Measurements from ENCODE around the gene LAPTM5.

Gene LAPTM5

DNA sequence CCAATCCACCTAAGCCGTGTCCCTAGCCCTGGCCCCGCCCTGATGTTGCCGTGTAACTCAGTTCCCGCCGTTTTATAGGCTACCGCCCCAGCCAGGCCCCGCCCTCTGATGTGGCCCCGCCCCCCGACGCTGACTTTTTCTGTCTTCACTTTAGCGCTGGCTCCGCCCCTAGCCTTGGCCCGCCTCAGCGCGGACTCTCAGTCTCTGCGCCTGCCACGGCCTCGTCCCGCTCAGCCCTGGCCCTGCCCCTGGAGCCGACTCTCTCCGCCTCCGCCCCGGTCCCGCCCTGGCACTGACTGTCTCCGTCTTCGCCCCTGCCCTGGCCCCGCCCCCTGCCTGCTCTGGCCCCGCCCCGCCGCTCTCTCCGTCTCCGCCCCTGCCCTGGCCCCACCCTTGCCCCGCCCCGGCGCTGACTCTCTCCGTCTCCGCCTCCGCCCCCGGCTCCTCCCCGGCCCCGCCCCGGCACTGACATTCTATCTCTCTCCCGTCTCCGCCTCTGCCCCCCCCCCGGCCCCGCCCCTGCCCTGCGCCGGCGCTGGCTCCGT, 39.4 kb downstream of the LAPTM5 start:
- DNase-seq (ENCODE audit: low read depth, low spot score): no peak

DNA sequence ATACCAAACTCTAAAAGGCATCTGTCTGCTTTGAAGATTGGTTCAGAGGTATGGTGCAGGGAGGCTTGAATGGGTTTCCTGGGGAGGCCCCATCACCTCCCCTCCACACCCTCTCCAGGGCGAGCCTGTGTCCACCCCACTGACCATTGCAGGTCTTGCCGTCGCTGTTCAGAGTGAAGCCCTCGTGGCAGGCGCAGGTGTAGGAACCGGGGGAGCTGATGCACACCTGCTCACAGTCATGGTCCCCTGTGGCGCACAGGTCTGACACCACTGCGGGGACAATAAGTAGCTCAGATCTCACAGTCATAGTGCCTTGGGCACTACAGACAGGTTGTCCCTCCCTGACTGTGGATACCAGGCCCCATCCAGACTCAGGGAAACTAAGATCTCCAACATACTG, 40.9 kb downstream of the LAPTM5 start:
- no peak for DNase-seq (ENCODE audit: low read depth, low spot score)

DNA sequence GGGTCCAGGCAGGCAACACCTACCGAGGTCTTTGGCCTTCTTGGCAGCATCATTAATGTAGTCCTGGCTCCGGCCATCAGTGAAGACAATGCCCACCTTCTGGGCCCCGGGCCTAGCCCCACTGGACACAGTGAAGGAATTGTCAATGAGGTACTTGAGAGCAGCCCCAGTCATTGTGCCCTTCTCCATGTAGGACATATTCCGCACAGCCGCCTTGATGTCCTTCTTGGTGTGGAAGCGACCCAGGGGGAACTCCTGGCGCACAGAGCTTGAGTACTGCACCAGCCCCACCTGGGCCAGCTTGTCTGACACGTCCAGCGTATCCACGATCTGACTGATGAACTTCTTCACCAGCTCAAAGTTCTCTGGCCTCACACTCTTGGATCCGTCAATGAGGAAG, 41.7 kb downstream of the LAPTM5 start:
- no peak for DNase-seq (ENCODE audit: low read depth, low spot score)

DNA sequence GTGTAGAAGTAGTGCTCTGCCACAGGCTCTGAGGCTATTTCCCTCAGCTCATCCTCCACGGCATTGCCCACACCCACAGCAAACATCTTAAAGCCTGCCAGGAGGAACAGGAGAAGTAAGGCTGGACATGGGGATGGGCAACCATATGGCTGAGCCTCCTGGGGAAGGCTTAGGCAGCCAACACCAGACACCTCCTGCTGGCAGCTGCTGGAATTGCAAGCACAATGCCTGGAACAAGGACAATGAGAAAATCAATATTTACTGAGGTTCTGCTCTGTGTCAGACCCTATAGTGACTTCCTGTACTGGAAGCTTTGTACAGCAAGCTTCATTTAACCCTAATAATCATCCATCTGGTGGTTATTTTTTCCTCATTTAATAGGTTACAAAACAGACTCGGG, 42.4 kb downstream of the LAPTM5 start:
- DNase-seq (ENCODE audit: low read depth, low spot score): no peak

DNA sequence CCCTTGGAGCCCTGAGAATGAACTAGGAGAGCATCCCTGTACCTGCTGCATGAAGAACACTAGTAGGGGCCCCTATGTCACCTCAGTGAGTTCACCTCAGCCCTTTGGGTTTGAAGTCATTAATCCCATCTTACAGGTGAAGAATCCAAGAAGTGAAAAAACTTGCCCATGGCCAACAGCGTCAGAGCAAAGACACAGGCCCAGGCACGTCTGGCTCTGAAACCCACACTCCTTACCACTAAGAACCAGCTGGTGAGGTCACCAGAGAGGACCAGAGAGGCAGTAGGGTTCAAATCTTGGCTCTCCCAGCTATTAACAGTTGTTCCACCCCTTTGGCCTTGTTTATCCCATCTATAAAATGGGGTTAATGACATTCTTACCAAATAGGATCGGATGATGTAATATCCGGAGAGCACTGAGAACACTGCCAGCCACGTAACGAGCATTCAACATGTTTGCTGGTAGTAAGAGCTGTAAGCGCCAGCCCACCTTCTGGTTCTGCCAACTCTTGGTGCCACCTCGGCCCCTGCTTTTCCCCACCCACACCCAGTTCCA, 43.0 kb downstream of the LAPTM5 start:
- no peak for DNase-seq (ENCODE audit: low read depth, low spot score)

DNA sequence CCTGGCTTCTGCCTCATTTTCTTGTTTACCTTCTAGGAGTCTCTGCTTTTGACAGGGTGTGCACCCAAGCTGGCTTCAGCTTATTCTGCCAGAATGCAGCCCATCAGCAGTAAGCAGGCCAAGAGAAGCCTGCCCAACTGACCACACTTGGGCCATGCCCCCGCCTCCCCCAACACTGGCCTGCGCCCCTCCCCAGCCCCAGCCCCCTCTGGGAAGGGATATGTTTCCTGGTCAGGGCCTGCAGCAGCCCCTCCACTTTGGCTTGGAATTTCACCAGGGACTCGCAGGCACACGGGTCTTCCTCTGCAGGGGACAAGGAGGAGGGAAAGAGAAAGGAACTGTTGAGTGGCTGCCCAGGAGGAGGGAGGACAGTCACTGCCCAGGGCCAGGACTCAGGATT, 43.5 kb downstream of the LAPTM5 start:
- DNase-seq (ENCODE audit: low read depth, low spot score): no peak

DNA sequence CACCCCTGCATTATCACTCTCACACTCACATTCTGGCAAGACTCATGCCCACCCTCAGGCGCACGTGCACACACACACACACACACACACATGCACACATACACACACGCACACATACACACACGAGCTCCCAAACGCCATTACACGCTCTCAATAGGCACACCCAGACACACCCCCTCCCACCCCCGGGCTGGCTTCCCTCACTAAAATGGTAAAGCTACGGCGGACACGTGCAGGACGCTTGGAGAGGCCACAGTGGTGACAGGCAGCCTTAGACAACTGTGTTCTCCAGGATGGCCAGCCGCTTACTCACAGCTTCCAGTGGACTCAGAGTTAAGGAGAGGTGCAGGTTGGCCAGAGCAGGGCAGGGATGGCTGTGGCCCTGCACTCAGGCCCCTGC, 44.3 kb downstream of the LAPTM5 start:
- DNase-seq (ENCODE audit: low read depth, low spot score): no peak

DNA sequence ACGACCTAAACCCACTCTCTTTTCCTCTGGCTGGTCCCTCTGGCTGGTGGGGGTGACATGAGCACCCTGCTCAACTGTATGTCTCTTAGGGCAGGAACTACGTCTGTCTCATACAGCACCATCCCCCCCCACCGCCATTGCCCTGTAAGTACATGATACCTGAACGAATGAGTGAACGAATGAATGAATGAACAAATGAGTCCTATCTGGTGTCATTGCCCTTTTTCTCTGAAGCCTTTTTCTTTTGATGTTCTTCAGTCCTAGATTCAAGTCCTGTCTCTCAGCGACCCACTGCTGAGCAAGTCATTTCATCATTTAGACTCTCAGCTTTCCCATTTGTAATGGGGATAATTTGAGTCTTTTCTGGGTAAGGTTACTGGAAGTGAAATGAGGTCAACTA, 45.0 kb downstream of the LAPTM5 start:
- DNase-seq (ENCODE audit: low read depth, low spot score): no peak

DNA sequence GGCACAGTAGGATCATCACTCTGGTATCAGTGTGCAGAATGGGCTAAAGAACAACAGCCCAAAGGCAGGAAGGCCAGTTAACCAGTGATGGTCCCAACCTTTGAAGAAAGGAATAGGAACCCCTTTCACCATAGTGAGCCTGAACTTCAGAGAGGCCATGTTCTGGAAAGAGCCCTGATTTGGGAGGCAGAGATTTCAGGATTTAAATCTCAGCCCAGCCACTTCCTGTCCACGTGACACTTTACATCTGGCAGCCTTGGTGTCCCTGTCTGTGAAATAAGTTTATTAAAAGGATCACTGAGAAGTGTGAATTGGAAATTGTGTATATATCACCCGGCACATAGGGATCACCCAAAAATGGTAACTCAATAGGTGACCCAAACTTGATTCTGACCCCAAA, 47.2 kb downstream of the LAPTM5 start:
- no peak for DNase-seq (ENCODE audit: low read depth, low spot score)

DNA sequence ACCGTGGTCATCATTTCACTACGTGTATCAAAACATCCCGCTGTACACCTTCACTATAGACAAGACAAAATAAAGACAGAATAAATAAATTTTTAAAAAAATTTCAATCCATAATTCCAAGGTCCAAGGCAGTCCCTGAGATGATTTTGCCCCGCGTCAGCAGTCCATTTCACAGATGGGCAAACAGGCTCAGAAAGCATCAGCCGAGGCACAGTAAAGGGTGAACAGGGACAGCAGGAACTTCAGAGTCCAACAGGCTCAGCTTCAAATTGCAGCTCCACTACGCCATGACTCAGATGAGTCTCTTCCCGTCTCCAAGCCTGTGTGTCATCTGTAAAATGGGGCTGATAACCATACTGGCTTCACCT, 49.2 kb downstream of the LAPTM5 start:
- DNase-seq (ENCODE audit: low read depth, low spot score): no peak

DNA sequence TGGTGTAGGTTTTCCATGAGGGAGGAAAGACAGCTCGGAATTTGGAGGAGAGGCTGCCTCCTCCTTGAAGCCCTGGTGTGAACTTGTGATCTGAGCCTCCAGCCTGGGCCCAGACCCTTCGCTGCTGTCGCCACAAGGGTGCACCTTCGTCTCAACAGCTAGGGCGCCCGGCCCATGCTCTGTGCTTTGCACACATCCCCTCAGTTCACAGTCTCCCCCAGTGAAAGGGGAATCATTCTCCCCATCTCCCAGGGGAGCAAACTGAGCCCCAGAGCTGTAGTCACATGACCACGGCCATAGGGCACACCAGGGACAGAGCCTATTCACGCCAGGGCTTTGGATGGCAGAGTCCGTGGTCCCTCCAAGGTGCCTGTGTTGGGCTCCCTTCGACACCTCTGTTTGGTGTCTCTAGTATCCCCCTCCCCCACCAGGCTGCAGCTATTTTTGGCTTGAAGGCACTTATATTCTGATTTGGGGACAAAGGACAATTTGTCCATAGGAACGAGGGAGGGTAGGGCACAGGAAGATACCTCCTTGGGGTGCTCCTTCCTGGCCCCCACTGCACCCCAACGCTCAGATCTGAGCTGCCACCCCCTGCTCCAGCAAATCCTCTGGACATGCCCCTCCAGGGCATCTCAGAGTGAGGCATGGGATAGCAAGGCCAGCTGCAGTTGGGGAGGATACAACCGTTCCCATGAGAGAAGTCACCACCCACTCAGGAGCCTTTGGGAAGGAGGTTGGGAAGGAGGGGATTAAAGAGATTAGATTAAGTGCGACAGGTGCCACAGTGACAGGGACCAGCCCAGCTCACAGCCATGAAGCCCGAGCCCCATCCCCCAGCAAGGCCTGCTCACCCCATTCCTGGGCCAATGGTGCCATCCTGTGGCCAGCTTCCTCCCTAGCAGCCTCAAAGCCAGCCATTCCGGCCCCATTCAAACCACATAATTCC, 49.9 kb downstream of the LAPTM5 start:
- no peak for DNase-seq (ENCODE audit: low read depth, low spot score)

DNA sequence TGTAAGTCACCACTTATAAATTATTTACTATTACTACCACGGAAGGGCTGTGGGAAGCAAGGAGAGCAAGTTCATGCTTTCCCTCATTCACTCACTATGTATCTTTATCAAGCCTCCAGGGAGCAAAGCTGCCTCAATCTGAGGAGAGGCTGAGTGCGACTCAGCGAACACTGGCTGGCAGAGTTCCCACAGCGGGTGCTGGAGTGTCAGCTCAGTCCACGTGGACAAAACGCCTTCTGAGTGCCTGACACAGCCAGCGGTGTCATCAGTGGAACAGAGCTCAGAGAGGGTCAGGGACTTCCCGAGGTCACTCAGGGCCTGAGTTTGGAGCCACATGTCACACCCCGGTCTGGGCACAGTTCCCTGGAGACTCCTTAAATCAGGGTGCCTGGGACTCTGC, 51.0 kb downstream of the LAPTM5 start:
- no peak for DNase-seq (ENCODE audit: low read depth, low spot score)

DNA sequence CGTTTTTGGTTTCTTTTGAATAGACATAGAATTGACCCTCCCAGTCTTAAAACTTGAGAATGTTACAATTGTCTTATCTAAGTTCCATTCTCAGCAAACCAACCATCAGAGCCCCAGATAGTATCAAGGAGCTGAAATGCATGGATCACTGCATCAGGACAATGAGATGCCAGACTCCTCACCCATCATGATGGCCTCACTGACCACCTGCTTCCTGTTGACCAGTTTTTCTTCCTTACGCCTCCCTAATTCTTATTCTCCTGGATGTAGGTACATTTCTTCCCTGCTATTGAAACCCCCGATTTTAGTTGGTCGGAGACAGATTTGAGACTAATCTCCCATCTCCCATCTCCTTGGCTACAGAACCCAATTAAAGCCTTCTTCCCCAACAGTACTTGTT, 51.9 kb downstream of the LAPTM5 start:
- no peak for DNase-seq (ENCODE audit: low read depth, low spot score)

DNA sequence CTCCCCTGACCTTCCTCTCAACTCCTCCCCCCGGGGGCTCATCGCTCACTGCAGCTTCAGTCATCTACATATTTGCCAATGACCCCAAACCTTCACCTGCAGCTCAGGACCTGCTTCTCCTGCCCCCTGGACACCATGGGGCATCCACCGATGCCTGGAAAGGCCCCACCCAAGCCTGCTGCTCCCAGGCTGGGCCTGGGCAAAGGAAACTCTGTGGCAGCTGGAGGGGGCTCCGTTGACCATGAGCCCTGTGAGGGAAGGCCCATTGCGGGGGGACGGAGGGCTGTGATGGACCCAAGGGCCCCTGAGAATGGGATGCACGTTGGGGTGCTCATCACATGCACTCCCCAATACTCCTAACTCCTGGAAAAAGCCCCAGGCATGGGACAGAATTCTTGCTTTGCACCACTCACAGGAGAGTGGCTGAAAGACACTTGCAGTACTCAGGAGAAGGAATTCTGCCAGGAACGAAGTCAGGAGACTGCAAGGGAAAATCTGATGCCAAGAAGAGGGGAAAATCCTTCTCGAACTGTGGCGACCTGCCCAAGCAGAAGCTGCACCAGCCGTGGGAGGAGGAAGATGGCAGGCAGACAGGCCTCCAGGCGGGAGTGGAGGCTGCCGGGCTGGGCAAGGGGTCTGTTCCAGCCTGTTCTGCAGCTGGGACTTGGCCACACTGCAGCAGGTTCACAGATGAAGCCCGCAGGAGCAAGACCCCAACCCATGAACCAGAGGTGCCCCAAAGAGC, 52.6 kb downstream of the LAPTM5 start:
- no peak for DNase-seq (ENCODE audit: low read depth, low spot score)

DNA sequence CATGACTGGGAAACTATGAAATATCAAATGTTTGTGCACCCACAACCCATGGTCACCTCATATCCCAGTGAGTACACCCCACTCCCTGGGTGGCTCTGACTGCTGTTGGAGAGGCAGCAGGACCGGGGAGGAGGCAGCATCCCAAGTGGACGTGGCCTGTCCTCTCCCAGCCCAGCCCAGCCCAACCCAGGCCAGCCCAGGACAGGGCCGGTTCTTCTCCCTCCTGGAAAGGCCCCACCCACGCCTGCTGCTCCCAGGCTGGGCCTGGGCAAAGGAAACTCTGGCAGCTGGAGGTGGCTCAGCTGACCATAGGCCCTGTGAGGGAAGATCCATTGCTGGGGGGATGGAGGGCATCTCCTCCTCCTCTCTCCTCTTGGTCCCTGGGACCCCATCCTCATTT, 53.3 kb downstream of the LAPTM5 start:
- no peak for DNase-seq (ENCODE audit: low read depth, low spot score)

DNA sequence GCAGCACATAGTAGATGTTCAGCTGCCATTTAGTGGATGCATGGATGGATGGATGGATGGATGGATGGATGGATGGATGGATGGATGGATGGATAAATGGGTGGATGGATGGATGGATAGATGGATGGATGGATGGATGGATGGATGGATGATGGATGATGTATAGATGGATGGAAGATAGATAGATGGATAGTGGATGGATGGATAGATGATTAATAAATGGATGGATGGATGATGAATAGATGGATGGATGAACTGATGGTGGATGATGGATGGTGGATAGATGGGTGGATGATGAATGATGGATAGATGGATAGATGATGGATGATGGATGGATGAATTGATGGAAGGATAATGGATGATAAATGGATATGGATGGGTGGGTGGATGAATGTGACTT, 54.8 kb downstream of the LAPTM5 start:
- DNase-seq (ENCODE audit: low read depth, low spot score): no peak

DNA sequence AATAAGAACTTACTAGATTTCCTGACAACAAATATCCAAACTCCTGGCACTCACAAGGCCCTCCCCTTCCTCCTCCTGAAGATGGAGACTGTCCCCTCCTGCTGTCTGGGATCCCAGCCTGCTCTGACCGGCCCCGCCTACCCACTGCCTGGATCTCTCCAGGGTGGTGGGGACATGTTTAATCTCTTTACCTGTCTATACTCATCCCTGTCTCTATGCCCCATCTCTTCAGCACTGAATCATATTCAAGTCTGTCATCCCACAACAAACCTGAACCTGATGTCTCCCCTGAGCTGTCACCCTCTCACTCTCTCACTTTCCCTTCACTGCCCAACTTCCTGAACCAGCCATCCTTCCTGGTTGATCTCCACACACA, 56.3 kb downstream of the LAPTM5 start:
- no peak for DNase-seq (ENCODE audit: low read depth, low spot score)

DNA sequence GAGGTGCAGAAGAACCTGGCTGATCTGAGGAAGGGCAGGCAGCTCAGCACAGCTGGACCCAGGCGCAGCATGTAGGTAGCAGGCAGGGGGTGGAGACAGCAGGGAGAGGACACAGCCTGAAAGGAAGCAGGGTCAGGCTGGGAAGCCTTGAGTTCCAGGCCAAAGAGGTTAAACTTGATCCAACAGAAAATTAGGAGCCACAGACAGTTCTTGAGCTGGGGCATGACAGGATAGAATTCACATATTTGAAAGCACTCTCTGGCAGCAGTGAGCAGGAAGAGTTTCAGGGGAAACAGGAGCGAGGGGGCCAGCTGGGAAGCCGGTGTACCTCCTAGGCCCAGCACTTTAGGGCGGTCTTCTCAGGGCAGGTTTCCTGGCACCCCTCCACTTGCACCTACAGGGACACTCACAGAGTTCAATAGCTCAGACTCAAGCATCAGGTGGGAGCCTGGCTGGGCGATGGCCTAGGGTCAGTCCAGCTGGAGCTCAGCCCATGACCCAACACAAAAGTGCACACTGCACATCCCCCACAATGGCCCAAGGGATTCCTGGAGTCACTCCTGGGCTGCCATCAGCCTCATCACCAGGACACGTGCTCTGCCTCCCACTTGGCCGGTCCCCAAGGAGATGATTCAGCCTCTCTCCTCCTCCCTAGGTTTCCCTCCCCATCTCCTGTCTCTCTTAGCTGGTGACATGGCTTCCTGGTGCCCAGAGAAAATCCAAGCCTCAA, 56.9 kb downstream of the LAPTM5 start:
- DNase-seq (ENCODE audit: low read depth, low spot score): no peak

DNA sequence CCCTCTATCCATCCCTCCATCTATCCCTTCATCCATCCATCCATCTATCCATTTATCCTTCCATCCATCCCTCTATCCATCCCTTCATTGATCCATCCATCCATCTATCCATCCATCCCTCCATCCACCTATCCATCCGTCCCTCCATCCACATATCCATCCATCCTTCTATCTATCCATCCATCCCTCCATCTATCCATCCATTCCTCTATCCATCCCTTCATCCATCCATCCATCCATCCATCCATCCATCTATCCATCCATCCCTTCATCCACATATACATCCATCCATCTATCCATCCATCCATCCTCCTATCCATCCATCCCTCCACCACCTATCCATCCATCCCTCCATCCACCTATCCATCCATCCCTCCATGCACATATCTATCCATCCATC, 57.8 kb downstream of the LAPTM5 start:
- no peak for DNase-seq (ENCODE audit: low read depth, low spot score)

DNA sequence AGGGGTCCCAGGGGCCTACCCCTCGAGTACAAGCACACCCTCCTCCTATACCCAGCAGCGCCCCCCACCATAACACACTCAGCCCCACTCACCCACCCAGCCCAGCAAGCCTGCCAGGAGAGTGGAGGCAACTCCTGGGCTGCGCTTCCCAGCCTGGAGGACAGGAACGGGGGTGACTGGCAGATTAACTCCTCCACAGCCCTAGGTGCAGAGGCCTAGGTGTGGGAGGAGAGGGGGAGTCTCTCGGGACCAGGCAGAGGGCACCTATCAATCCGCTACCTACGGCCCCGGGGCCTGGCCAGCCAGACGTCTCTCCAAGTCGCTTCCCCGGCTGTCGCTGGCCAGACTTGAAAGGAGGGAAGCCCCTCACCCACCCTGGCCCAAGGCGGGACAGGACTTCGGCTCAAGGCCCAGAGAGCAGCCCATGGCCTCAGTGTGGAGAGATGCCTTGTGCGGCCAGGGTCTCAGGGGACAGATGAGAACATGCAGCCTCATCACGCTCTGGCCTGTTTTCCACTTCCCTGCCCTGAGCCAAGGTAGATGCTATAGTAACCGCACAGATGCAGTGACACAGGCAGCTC, 59.1 kb downstream of the LAPTM5 start:
- DNase-seq (ENCODE audit: low read depth, low spot score): no peak

DNA sequence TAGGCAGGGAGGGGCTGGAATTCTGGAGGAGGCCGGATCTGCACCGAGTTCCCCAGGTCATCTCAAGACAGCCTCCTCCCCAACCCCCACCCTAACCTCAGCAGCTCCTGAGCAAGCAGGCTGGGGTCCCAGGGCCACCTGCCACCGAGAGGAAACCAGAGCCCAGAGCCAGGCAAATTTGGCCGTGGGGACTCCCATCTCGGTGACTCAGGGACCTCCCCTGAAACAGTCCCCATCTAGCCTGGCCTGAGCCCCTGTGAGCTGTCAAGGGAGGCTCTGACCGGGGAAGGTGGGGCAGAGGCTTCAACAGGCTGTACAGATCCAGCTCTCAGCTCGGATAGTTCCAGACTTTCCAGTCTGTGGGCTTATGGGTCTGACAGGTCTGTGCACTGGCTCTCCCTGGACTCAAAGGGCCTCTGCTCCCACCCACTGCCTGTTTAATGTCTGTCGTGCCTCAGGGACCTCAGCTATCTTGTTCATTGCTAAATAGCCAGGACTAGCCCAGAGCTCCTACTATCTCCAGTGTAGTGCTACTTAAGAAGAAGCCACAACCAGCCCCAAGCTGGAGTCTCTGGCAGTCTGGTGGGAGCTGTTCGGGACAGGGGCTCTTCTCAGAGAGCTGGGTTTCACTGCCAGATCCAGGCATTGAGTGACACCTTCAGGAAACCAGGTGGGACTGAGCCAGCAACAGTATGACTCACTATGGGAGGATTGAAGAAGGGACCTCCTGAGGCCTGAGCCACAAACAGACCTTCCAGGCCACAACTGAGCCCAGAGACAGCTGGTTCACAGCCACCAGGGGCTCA, 59.8 kb downstream of the LAPTM5 start:
- no peak for DNase-seq (ENCODE audit: low read depth, low spot score)
